RWPE2 (cell line): ENCODE measurements around the gene GABRR1.
A peak's percentile ranks its signal among the peaks of the same experiment; 100 is the strongest.
"Not testable (repeated sequence)": the region's sequence is repeated elsewhere in the genome, so short reads cannot be mapped to it uniquely, and the experiment has no call there.

Experiments
- ATAC-seq: fragments of 200-7000 bp; cut with Tn5 transposase; 3 replicates; pipeline ENCODE4 v1.9.1; 2021; ENCODE audit warnings: low read depth
- DNase-seq: peaks from one replicate; pipeline ENCODE4 v3.0.0-alpha.2; 2020; ENCODE audit warnings: low spot score
- H3K27ac ChIP-seq: fragments of 450-650 bp; 2 replicates; pipeline ENCODE4 v1.5.1; 2017; ENCODE audit warnings: mild to moderate bottlenecking; ENCODE audit not compliant: poor library complexity, severe bottlenecking
- H3K27me3 ChIP-seq: fragments of 250-450 bp; sonication (Bioruptor Pico); 2 replicates; pipeline ENCODE4 v1.5.1; 2021; ENCODE audit warnings: mild to moderate bottlenecking, moderate library complexity; ENCODE audit not compliant: insufficient read depth, poor library complexity, severe bottlenecking
- H3K36me3 ChIP-seq: fragments of 250-450 bp; sonication (Bioruptor Pico); 2 replicates; pipeline ENCODE4 v1.5.1; 2020; ENCODE audit warnings: low read depth, mild to moderate bottlenecking, moderate library complexity
- H3K4me1 ChIP-seq: fragments of 250-450 bp; sonication (Bioruptor Pico); 2 replicates; pipeline ENCODE4 v1.5.1; 2021; ENCODE audit warnings: mild to moderate bottlenecking, moderate library complexity; ENCODE audit not compliant: insufficient read depth, poor library complexity, severe bottlenecking
- H3K4me3 ChIP-seq: fragments of 250-450 bp; sonication (Bioruptor Pico); 2 replicates; pipeline ENCODE4 v1.5.1; 2021; ENCODE audit warnings: mild to moderate bottlenecking, moderate library complexity; ENCODE audit not compliant: severe bottlenecking
- H3K9me3 ChIP-seq: fragments of 250-450 bp; sonication (Bioruptor Pico); 2 replicates; pipeline ENCODE4 v1.5.1; 2021; ENCODE audit warnings: mild to moderate bottlenecking, moderate library complexity; ENCODE audit not compliant: severe bottlenecking
- TF ChIP-seq, protein P1 (sequence below): fragments of 450-650 bp; IDR thresholded peaks from one replicate; pipeline ENCODE4 v1.5.1; 2017; ENCODE audit warnings: mild to moderate bottlenecking, moderate library complexity; ENCODE audit not compliant: poor library complexity, severe bottlenecking

GABRR1 gene

DNA sequence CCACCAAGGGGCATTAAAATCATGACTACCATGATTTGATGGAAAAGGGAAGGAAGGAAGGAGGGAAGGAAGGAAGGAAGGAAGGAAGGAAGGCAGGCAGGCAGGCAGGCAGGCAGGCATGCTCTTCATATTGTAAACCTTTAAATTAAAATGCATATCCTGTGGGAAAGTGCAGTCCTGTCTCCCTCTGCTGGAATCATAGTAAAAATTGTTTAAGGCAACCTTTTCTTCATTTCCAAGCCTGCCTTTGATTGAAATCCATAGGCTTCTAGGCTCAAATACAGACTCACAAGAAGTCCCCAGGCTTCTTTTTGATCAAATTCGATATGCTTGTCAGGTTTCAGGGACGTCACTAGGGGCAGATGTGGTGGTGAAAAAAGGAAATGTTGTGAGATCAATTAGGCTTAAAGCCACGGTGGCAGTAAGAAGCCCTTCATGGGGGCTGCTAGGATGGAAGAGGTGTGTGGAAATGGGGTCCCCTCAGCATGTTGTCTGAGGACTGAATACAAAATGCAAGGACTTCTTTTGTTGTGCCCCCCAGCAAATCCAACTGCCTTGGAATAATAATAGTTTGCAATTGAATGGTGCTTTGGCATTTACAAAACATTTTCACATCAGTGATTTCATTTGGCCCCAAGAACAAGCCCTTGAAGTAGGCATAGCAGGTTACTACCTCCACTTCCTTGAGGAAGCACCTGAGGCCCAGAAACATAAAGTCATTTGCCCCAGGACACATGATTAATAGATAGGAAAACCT is 25.6 kb upstream of the GABRR1 start:
- peak; percentile 67 for ATAC-seq
- no peaks in the 10 kb centered on the region for H3K36me3 ChIP-seq
- no peak overlapping the region for H3K4me3 ChIP-seq
- H3K9me3 ChIP-seq, result no peaks in the 10 kb centered on the region
- H3K27ac ChIP-seq, result no peak overlapping the region
- no peaks in the 10 kb centered on the region for H3K27me3 ChIP-seq
- TF ChIP-seq, protein P1, sequence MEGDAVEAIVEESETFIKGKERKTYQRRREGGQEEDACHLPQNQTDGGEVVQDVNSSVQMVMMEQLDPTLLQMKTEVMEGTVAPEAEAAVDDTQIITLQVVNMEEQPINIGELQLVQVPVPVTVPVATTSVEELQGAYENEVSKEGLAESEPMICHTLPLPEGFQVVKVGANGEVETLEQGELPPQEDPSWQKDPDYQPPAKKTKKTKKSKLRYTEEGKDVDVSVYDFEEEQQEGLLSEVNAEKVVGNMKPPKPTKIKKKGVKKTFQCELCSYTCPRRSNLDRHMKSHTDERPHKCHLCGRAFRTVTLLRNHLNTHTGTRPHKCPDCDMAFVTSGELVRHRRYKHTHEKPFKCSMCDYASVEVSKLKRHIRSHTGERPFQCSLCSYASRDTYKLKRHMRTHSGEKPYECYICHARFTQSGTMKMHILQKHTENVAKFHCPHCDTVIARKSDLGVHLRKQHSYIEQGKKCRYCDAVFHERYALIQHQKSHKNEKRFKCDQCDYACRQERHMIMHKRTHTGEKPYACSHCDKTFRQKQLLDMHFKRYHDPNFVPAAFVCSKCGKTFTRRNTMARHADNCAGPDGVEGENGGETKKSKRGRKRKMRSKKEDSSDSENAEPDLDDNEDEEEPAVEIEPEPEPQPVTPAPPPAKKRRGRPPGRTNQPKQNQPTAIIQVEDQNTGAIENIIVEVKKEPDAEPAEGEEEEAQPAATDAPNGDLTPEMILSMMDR, result peak; percentile 81
- no peaks in the 10 kb centered on the region for H3K4me1 ChIP-seq
- DNase-seq, result no peak

DNA sequence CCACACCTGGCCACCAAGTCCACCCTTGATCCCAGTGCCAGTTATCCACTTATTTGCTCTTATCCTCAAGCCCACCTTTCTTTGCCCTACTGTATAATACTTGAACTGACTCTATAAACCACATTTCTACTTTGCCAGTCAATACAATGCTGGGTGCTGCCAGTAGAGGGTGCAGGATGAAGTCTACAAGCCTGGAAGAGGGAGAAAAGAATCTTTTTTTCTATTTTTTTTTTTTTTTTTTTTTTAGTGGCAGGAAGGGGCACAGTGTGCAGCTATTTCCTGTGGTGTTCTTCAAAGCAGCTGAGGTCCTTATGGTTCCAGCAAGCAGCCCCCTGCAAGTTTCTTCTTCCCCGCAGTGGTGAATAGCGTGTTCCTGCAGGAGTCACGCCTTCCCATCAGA is 22.2 kb upstream of the GABRR1 start:
- Histone ChIP-seq H3K4me3 (no peak overlapping the region), H3K36me3 (no peaks in the 10 kb centered on the region), H3K27me3 (no peaks in the 10 kb centered on the region), H3K4me1 (no peaks in the 10 kb centered on the region), H3K9me3 (no peaks in the 10 kb centered on the region), H3K27ac (no peak overlapping the region)
- ATAC-seq (no peak), DNase-seq (no peak)
- TF ChIP-seq, protein P1, result peak; percentile 6

DNA sequence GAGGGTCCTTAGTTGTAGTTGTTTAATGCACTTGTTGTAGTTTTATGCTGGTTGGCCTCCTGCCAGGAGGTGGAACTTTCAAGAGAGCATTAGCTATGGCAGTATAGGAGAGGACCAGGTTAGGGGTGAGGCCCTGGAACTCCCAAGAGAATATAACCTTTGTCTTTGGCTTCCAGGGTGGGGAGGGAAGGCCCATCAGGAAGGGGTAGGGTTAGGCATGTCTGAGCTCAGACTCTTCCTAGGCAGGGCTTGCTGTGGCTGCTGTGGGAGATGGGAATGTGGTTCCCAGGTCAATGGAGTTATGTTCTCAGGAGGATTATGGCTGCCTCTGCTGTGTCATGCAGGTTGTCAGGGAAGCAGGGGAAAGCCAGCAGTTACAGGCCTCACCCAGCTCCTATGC is 20.0 kb upstream of the GABRR1 start:
- no peaks in the 10 kb centered on the region for H3K27me3 ChIP-seq
- H3K4me1 ChIP-seq, result no peaks in the 10 kb centered on the region
- TF ChIP-seq, protein P1, result no peak
- H3K4me3 ChIP-seq, result no peak overlapping the region
- H3K9me3 ChIP-seq, result no peaks in the 10 kb centered on the region
- no peak for ATAC-seq
- DNase-seq, result no peak
- no peak overlapping the region for H3K27ac ChIP-seq
- no peaks in the 10 kb centered on the region for H3K36me3 ChIP-seq

DNA sequence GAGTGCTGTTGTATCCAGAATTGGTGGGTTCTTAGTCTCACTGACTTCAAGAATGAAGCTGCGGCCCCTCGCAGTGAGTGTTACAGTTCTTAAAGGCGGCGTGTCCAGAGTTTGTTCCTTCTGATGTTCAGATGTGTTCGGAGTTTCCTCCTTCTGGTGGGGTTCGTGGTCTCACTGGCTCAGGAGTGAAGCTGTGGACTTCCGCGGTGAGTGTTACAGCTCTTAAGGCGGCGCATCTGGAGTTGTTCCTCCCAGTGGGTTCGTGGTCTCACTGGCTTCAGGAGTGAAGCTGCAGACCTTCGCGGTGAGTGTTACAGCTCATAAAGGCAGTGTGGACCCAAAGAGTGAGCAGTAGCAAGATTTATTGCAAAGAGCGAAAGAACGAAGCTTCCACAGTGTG is 16.4 kb upstream of the GABRR1 start:
- not testable (repeated sequence) for H3K36me3 ChIP-seq, H3K27ac ChIP-seq, H3K4me3 ChIP-seq, DNase-seq, ATAC-seq, H3K4me1 ChIP-seq, H3K9me3 ChIP-seq, H3K27me3 ChIP-seq

DNA sequence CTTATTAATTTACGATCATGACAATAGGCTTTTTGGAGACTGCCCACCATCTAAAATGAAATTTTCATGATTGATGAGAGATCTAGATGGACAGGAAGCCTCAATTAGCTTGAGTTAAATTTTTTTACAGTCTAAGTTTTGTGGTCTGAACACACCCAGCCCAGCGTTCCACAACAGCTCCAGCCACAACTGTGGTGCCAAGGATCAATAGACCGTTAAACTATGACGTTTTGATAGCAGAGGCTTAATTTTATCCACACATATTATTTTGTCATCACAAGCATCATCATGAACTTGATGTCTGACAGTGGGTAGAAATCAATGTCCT is 5.5 kb upstream of the GABRR1 start:
- DNase-seq, result no peak
- TF ChIP-seq, protein P1, result no peak
- Histone ChIP-seq H3K36me3 (no peaks in the 10 kb centered on the region), H3K9me3 (no peaks in the 10 kb centered on the region), H3K4me3 (no peak overlapping the region), H3K4me1 (no peaks in the 10 kb centered on the region), H3K27ac (no peak overlapping the region), H3K27me3 (peaks cover 13% of the 10 kb centered on the region)
- ATAC-seq, result no peak
